Trophoblast cell (in vitro differentiated cells and primary cell): ENCODE results near the gene TSTD2.
A peak's percentile ranks its signal among the peaks of the same experiment; 100 is the strongest.

ENCODE experiments used
- DNase-seq, 2 donors: peaks; one replicate each; pipeline ENCODE4 v3.0.0-alpha.2; 2016
- H2AFZ ChIP-seq: 2 replicates; pipeline ENCODE4 v1.6.1; 2013; ENCODE audit warnings: low read length, moderate library complexity, mild to moderate bottlenecking; ENCODE audit not compliant: insufficient read depth, poor library complexity
- H2AK5ac ChIP-seq: 2 replicates; pipeline ENCODE4 v1.6.1; 2013; ENCODE audit warnings: mild to moderate bottlenecking, low read length
- H2BK120ac ChIP-seq: 2 replicates; pipeline ENCODE4 v1.6.1; 2013; ENCODE audit warnings: low read length, mild to moderate bottlenecking, moderate library complexity; ENCODE audit not compliant: insufficient read depth, poor library complexity
- H2BK12ac ChIP-seq: 2 replicates; pipeline ENCODE4 v1.6.1; 2013; ENCODE audit warnings: mild to moderate bottlenecking, low read length, moderate library complexity
- H2BK5ac ChIP-seq: 2 replicates; pipeline ENCODE4 v1.6.1; 2013; ENCODE audit warnings: low read length, low read depth, moderate library complexity, mild to moderate bottlenecking; ENCODE audit not compliant: poor library complexity
- H3K14ac ChIP-seq: 2 replicates; pipeline ENCODE4 v1.6.1; 2013; ENCODE audit warnings: mild to moderate bottlenecking, low read length
- H3K18ac ChIP-seq: 2 replicates; pipeline ENCODE4 v1.6.1; 2013; ENCODE audit warnings: mild to moderate bottlenecking, low read length
- H3K23ac ChIP-seq: 2 replicates; pipeline ENCODE4 v1.6.1; 2013; ENCODE audit warnings: low read length
- H3K27ac ChIP-seq: 2 replicates; pipeline ENCODE4 v1.5.1; 2013; ENCODE audit warnings: low read depth, mild to moderate bottlenecking, inconsistent platforms, low read length, moderate library complexity
- H3K27me3 ChIP-seq: 2 replicates; pipeline ENCODE4 v1.6.1; 2013; ENCODE audit warnings: inconsistent platforms, mild to moderate bottlenecking, low read length, moderate library complexity; ENCODE audit not compliant: insufficient read depth
- H3K36me3 ChIP-seq, 2 experiments: 1 replicate in 1 of 2; 2 replicates in 1 of 2; pipeline ENCODE4 v1.6.1; 2013; ENCODE audit warnings: low read length in 2 of 2, mild to moderate bottlenecking in 2 of 2, moderate library complexity in 1 of 2; ENCODE audit not compliant: insufficient read depth in 2 of 2, control insufficient read depth in 1 of 2
- H3K4ac ChIP-seq: 2 replicates; pipeline ENCODE4 v1.6.1; 2013; ENCODE audit warnings: low read depth, mild to moderate bottlenecking, low read length, moderate library complexity
- H3K4me1 ChIP-seq, 2 experiments: 1 replicate in 1 of 2; 2 replicates in 1 of 2; pipeline ENCODE4 v1.6.1; 2013; ENCODE audit warnings: low read length in 2 of 2, mild to moderate bottlenecking in 2 of 2, moderate library complexity in 1 of 2; ENCODE audit not compliant: insufficient read depth in 2 of 2, control insufficient read depth in 1 of 2
- H3K4me2 ChIP-seq: 2 replicates; pipeline ENCODE4 v1.6.1; 2013; ENCODE audit warnings: inconsistent platforms, mild to moderate bottlenecking, low read length, moderate library complexity
- H3K4me3 ChIP-seq: 2 replicates; pipeline ENCODE4 v1.5.1; 2013; ENCODE audit warnings: mild to moderate bottlenecking, low read depth, low read length, inconsistent platforms
- H3K79me1 ChIP-seq: one replicate; pipeline ENCODE4 v1.6.1; 2013; ENCODE audit warnings: low read length
- H3K79me2 ChIP-seq: 2 replicates; pipeline ENCODE4 v1.6.1; 2013; ENCODE audit warnings: low read length, mild to moderate bottlenecking; ENCODE audit not compliant: control insufficient read depth, insufficient read depth, poor library complexity
- H3K9ac ChIP-seq: 2 replicates; pipeline ENCODE4 v1.6.1; 2013; ENCODE audit warnings: mild to moderate bottlenecking, low read length
- H3K9me3 ChIP-seq: 2 replicates; pipeline ENCODE4 v1.6.1; 2013; ENCODE audit warnings: low read depth, mild to moderate bottlenecking, control low read depth, inconsistent platforms, low read length; ENCODE audit not compliant: insufficient read depth
- H4K12ac ChIP-seq: 2 replicates; pipeline ENCODE4 v1.6.1; 2013; ENCODE audit warnings: low read depth, mild to moderate bottlenecking, low read length, moderate library complexity
- H4K8ac ChIP-seq: 2 replicates; pipeline ENCODE4 v1.6.1; 2013; ENCODE audit warnings: low read depth, mild to moderate bottlenecking, low read length, moderate library complexity
- H4K91ac ChIP-seq: one replicate; pipeline ENCODE4 v1.6.1; 2013; ENCODE audit warnings: low read depth, mild to moderate bottlenecking, low read length, moderate library complexity
- WGBS: extraction: QIAGEN DNeasy Blood & Tissue Kit; methylation state at CpG from one replicate; pipeline ENCODE4 v1.1.7; 2013; ENCODE audit warnings: missing lambda C conversion rate; ENCODE audit not compliant: insufficient read length, insufficient coverage; ENCODE audit errors: extremely low coverage; 5-methylcytosine and 5-hydroxymethylcytosine counted together

Gene TSTD2

GRCh38 chr9:97570899-97571298 is 62.3 kb downstream of the TSTD2 start:
- WGBS = no CpG with 5 or more reads among the region's 6 CpGs

GRCh38 chr9:97568461-97569275 is 64.5 kb downstream of the TSTD2 start:
- no peak overlapping the region for H2BK12ac ChIP-seq
- H3K4me3 ChIP-seq = no peak overlapping the region
- H3K4me2 ChIP-seq = no peak overlapping the region
- H3K23ac ChIP-seq = no peak overlapping the region
- H4K12ac ChIP-seq = no peak overlapping the region
- H4K91ac ChIP-seq = no peak overlapping the region
- H3K14ac ChIP-seq = no peak overlapping the region
- no peaks in the 10 kb centered on the region for H3K79me1 ChIP-seq
- H3K4ac ChIP-seq = no peak overlapping the region
- H3K79me2 ChIP-seq = no peaks in the 10 kb centered on the region
- H3K9me3 ChIP-seq = peaks cover 2% of the 10 kb centered on the region
- H3K36me3 ChIP-seq = no peaks in the 10 kb centered on the region
- H3K4me1 ChIP-seq = no peaks in the 10 kb centered on the region
- no peak overlapping the region for H3K27ac ChIP-seq
- H3K27me3 ChIP-seq = no peaks in the 10 kb centered on the region
- H4K8ac ChIP-seq = no peak overlapping the region
- H2AK5ac ChIP-seq = no peak overlapping the region
- no CpG with 5 or more reads among the region's 11 CpGs for WGBS
- H2AFZ ChIP-seq = no peak overlapping the region
- no peak overlapping the region for H3K9ac ChIP-seq
- H3K18ac ChIP-seq = no peak overlapping the region
- no peak for DNase-seq
- no peak overlapping the region for H2BK120ac ChIP-seq
- H2BK5ac ChIP-seq = no peak overlapping the region

More at GRCh38 chr9:97570899-97571298, 62.3 kb downstream of the TSTD2 start:
- no peak overlapping the region for H3K23ac ChIP-seq
- H3K18ac ChIP-seq = no peak overlapping the region
- H3K79me2 ChIP-seq = no peaks in the 10 kb centered on the region
- H2BK120ac ChIP-seq = no peak overlapping the region
- no peak overlapping the region for H2BK12ac ChIP-seq
- H2BK5ac ChIP-seq = no peak overlapping the region
- H2AK5ac ChIP-seq = no peak overlapping the region
- no peaks in the 10 kb centered on the region for H3K79me1 ChIP-seq
- no peak overlapping the region for H3K4ac ChIP-seq
- H3K9me3 ChIP-seq = peaks cover 2% of the 10 kb centered on the region
- H3K9ac ChIP-seq = no peak overlapping the region
- no peaks in the 10 kb centered on the region for H3K36me3 ChIP-seq
- no peak for DNase-seq
- no peak overlapping the region for H3K14ac ChIP-seq
- H4K12ac ChIP-seq = no peak overlapping the region
- H2AFZ ChIP-seq = no peak overlapping the region
- H4K8ac ChIP-seq = no peak overlapping the region
- H3K27ac ChIP-seq = no peak overlapping the region
- no peak overlapping the region for H4K91ac ChIP-seq
- no peaks in the 10 kb centered on the region for H3K4me1 ChIP-seq
- H3K4me2 ChIP-seq = no peak overlapping the region
- H3K27me3 ChIP-seq = no peaks in the 10 kb centered on the region
- H3K4me3 ChIP-seq = no peak overlapping the region

GRCh38 chr9:97567894-97568202 is 65.3 kb downstream of the TSTD2 start:
- no peaks in the 10 kb centered on the region for H3K27me3 ChIP-seq
- H4K12ac ChIP-seq = no peak overlapping the region
- H2BK120ac ChIP-seq = no peak overlapping the region

GRCh38 chr9:97567182-97567893 is 65.8 kb downstream of the TSTD2 start:
- H3K18ac ChIP-seq = no peak overlapping the region
- H3K4me3 ChIP-seq = no peak overlapping the region
- H2BK120ac ChIP-seq = no peak overlapping the region
- no peaks in the 10 kb centered on the region for H3K27me3 ChIP-seq
- no peak overlapping the region for H3K9ac ChIP-seq
- no peak overlapping the region for H3K4me2 ChIP-seq
- H3K79me1 ChIP-seq = no peaks in the 10 kb centered on the region
- H4K8ac ChIP-seq = no peak overlapping the region
- H3K79me2 ChIP-seq = no peaks in the 10 kb centered on the region
- no peak overlapping the region for H2AK5ac ChIP-seq
- H3K4me1 ChIP-seq = no peaks in the 10 kb centered on the region
- no CpG with 5 or more reads among the region's 9 CpGs for WGBS
- no peak overlapping the region for H2BK5ac ChIP-seq
- no peaks in the 10 kb centered on the region for H3K36me3 ChIP-seq
- H3K9me3 ChIP-seq = peaks cover 2% of the 10 kb centered on the region
- H2BK12ac ChIP-seq = no peak overlapping the region
- no peak for DNase-seq
- no peak overlapping the region for H3K4ac ChIP-seq
- H3K14ac ChIP-seq = no peak overlapping the region
- H3K27ac ChIP-seq = no peak overlapping the region
- H4K12ac ChIP-seq = no peak overlapping the region
- H4K91ac ChIP-seq = no peak overlapping the region
- H2AFZ ChIP-seq = no peak overlapping the region
- no peak overlapping the region for H3K23ac ChIP-seq

More at GRCh38 chr9:97567894-97568202, 65.3 kb downstream of the TSTD2 start:
- H4K8ac ChIP-seq = no peak overlapping the region
- H3K4ac ChIP-seq = no peak overlapping the region
- H3K79me2 ChIP-seq = no peaks in the 10 kb centered on the region
- no peak overlapping the region for H3K27ac ChIP-seq
- peaks cover 2% of the 10 kb centered on the region for H3K9me3 ChIP-seq
- no peak overlapping the region for H2AFZ ChIP-seq
- H3K14ac ChIP-seq = no peak overlapping the region
- no peak overlapping the region for H3K9ac ChIP-seq
- no peak overlapping the region for H3K23ac ChIP-seq
- no peak overlapping the region for H2BK5ac ChIP-seq
- H3K79me1 ChIP-seq = no peaks in the 10 kb centered on the region
- DNase-seq = peak in 1 of 2 donors; percentile 36
- no peaks in the 10 kb centered on the region for H3K4me1 ChIP-seq
- no peak overlapping the region for H2BK12ac ChIP-seq
- H3K18ac ChIP-seq = no peak overlapping the region
- no peak overlapping the region for H3K4me2 ChIP-seq
- no peaks in the 10 kb centered on the region for H3K36me3 ChIP-seq
- no peak overlapping the region for H4K91ac ChIP-seq
- no CpG with 5 or more reads among the region's 4 CpGs for WGBS
- H3K4me3 ChIP-seq = no peak overlapping the region
- no peak overlapping the region for H2AK5ac ChIP-seq
